ENCODE data around the gene PDZD4.
"Not testable (repeated sequence)": the region's sequence is repeated elsewhere in the genome, so short reads cannot be mapped to it uniquely, and the experiment has no call there.

PDZD4 gene

DNA sequence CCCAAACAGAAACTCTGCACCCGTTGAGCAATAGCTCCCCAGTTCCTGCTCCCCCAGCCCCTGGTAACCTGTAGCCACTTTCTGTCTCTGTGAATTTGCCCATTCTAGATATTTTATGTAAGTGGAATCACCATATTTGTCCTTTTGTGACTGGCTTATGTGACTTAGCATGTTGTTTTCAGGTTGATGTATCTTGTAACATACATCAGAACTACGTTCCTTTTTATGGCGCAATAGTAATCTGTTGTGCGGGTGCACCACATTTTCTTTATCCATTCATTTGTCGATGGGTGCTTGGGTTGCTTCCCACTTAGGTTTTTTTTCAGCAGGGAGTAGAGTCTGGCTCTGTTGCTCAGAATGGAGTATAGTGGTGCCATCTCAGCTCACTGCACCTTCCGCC lies 6.6 kb upstream of the PDZD4 start:
- DNase-seq (ENCODE audit: low read depth in 1 of 2, low spot score in 1 of 2): no peak

GRCh38 chrX:153832728-153833127 lies 2.4 kb upstream of the PDZD4 start:
- DNase-seq (ENCODE audit: low read depth in 1 of 2, low spot score in 1 of 2): no peak

DNA sequence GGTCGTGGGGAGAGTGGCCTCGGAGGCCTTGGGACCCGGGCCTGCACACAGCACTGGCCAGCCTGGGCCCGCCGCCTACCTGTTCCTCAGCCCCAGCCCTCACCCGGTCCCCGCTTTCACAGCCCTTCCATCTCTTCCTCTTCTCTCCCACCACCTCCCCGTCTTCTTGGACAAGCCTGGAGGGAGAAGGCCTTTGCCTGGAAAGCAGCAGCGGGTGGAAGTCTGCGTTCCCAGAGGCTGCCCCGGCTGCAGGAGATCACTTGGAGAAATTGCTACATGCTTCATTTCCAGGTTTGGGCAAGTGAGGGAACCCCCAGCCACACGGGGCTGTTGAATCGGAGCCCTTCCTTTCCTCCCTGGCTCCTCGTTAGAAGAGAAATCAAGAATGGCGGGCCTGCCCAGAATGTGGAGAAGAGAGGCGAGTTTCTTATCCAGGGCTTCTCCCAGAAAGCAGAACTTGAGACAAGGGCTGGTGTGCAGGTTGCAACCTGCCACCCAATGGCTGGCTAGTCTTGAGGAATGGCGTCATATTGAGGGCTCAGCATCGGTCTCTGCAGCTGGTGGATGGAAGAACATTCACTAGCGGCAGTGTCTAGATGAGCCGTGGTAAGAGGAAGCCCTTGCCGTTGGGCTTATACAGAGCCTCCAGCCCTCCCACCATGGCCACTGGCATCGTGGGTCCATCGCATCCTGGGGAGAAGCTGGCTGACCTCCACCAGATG lies 1.2 kb upstream of the PDZD4 start:
- no peak for DNase-seq (ENCODE audit: low read depth in 1 of 2, low spot score in 1 of 2)

DNA sequence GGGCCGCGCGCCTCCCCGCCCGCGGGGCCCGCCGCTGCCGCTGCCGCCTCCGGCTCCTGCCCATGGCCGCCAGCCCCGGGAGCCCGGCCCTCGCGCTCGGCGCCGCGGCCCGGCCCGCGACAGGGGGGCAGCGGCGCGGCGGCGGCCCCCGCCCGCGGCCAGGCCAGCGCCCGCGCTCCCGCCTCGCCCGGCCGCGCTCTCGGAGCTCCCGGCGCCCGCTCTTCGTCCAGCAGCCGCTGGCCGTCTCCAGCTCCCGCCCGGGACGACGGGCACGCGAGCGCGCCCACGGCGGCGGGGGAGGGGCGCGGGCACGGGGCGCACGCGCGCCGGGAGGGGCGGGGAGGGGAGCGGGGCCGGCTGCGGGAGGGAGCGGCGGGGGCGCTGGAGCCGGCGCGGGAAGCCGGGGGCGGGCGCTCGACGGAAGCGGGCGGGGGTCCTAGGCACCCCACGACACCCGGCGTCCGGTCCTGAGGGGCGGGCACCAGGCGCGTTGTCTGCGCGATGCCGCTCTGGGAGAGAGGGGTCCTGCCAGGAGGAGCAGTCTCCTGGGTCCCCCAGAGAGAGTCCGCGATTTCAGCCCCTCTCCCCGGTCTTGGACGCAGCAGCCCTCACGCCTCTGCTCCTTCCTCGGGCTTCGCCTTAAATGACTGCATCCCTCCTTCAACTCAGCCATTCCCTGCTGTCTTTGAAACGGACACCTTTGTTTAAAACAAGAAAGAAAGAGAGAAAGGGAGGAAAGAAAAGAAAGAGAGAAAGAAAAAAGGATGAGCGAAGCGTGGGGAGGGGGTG lies 490 bp upstream of the PDZD4 start:
- DNase-seq (ENCODE audit: low read depth in 1 of 2, low spot score in 1 of 2): no peak

GRCh38 chrX:153829549-153829798 lies 870 bp downstream of the PDZD4 start:
- no peak for DNase-seq (ENCODE audit: low read depth in 1 of 2, low spot score in 1 of 2)

GRCh38 chrX:153828723-153829548 lies 1.4 kb downstream of the PDZD4 start:
- no peak for DNase-seq (ENCODE audit: low read depth in 1 of 2, low spot score in 1 of 2)

GRCh38 chrX:153828308-153828707 lies 2.0 kb downstream of the PDZD4 start:
- no peak for DNase-seq (ENCODE audit: low read depth in 1 of 2, low spot score in 1 of 2)

GRCh38 chrX:153827903-153828302 lies 2.4 kb downstream of the PDZD4 start:
- DNase-seq (ENCODE audit: low read depth in 1 of 2, low spot score in 1 of 2): no peak

- DNase-seq (ENCODE audit: low read depth in 1 of 2, low spot score in 1 of 2): no peak
Measured at GRCh38 chrX:153827016-153827415, 3.3 kb downstream of the PDZD4 start.

- no peak for DNase-seq (ENCODE audit: low read depth in 1 of 2, low spot score in 1 of 2)
Measured at GRCh38 chrX:153825042-153825441, 5.3 kb downstream of the PDZD4 start.

DNA sequence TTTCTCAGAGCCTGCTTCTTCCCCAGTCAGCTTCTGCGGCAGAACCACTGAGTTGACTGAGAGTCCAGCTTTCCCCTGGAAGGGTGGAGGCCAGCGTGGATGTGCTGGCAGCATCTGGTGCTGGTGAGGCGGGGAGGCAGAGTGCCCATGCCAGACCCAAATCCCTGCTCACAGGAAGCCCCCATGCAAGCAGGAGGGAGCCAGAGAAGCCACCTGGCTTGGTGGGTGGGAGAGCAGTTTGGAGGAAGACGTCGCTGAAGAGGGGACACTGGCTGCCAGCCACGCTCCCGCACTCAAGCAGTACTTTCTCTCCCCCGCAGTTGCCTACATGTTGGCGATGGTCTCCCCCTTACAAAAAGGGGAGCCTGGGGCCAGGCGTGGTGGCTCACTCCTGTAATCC lies 6.0 kb downstream of the PDZD4 start:
- DNase-seq (ENCODE audit: low read depth in 1 of 2, low spot score in 1 of 2): no peak

- no peak for DNase-seq (ENCODE audit: low read depth in 1 of 2, low spot score in 1 of 2)
Measured at GRCh38 chrX:153821066-153821465, 9.3 kb downstream of the PDZD4 start.

- DNase-seq (ENCODE audit: low read depth in 1 of 2, low spot score in 1 of 2): no peak
Measured at GRCh38 chrX:153820601-153821000, 9.7 kb downstream of the PDZD4 start.

GRCh38 chrX:153819384-153820040 lies 10.8 kb downstream of the PDZD4 start:
- no peak for DNase-seq (ENCODE audit: low read depth in 1 of 2, low spot score in 1 of 2)

DNA sequence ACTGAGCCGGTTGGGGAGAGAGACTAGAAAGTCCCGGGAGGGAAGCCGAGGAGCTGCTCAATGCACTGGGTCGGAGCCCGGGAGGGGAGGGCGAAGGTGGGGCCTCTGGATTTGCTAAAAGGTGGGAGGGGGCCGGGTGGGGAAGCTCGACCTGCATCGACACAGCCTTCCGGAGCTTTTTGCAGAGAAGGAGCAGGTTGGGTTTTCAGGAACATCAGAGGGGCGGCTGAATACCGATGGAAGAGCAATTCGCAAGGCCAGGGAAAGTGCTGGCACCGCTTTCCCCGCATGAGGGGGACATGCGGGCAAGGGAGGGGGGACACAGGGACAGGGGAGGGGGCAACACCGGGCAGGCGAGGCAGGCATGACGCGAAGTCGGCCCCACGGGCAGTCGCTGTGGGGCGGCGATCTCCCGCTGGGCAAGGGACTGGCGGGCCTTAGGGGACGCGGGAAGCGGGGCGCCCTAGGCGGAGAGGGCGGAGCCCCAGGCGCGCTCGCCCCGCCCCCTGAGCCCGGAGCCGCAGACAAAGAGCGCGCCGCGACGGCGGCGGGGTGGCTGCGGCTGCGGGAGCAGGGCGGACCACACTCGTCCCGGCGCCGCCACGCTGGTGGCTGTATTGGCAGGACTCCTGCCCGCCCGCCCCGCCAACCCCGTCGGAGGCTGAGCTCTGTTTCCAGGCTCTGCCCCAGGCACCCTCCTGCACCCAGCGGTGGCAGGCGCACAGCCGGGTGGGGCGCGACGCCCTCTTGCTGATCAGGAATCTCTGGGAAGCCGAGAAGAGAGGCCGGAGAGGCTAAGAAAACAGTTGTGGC lies 11.6 kb downstream of the PDZD4 start:
- DNase-seq (ENCODE audit: low read depth in 1 of 2, low spot score in 1 of 2): peak; percentile 28 to 35

- DNase-seq (ENCODE audit: low read depth in 1 of 2, low spot score in 1 of 2): not testable (repeated sequence)
Measured at GRCh38 chrX:153818064-153818463, 12.3 kb downstream of the PDZD4 start.

GRCh38 chrX:153816831-153817690 lies 13.3 kb downstream of the PDZD4 start:
- no peak for DNase-seq (ENCODE audit: low read depth in 1 of 2, low spot score in 1 of 2)

GRCh38 chrX:153814591-153815315 lies 15.6 kb downstream of the PDZD4 start:
- no peak for DNase-seq (ENCODE audit: low read depth in 1 of 2, low spot score in 1 of 2)

DNA sequence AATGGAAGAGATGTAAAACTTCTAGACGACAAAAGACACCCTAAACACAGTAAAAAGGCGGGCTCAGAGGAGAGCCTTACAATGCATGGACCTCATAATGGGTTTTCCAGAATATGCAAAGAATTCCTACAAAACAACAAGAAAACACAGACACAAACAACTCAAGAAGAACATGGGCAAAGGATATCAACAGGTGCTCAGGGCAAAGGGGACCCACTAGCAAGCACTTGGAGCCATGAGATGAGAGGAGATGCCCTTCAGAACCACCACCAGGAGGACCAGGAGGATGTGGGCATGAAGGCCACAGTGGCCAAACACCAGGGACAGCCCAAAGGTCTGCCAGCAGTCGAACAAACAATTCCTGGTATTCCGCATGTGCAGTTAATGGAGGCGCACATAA lies 17.2 kb downstream of the PDZD4 start:
- DNase-seq (ENCODE audit: low read depth in 1 of 2, low spot score in 1 of 2): no peak

Measured in stimulated activated CD4-positive, alpha-beta T cell treated with anti-CD3 and anti-CD28 coated beads, Interleukin-15, amount 100 ng/mL, for 1 hour (primary cell).